Fibroblast of the aortic adventitia (primary cell): Measurements from ENCODE around the gene SMIM44. TPM values are rescaled to one million over a fixed set of nuclear protein-coding genes. Genes with fewer than 3 reads are reported as not detected.

Experiments
- DNase-seq: peaks from one replicate; pipeline ENCODE4 v3.0.0-alpha.2; 2010; ENCODE audit warnings: low read depth
- H3K4me3 ChIP-seq: 2 replicates; pipeline ENCODE4 v1.5.1; 2011; ENCODE audit warnings: low read depth, mild to moderate bottlenecking, control low read depth, low read length, moderate library complexity
- CTCF ChIP-seq: IDR thresholded peaks from 2 replicates; pipeline ENCODE4 v1.5.1; 2011; ENCODE audit warnings: mild to moderate bottlenecking, low read length, control low read depth, inconsistent platforms; ENCODE audit not compliant: insufficient read depth
- total RNA-seq: library from RNA; depleted of rRNA; stranded (reverse); fragments of >200 nt; gene quantifications from 2 replicates; pipeline ENCODE4 v1.2.3, GENCODE V29; 2012; ENCODE audit warnings: low replicate concordance

SMIM44 gene
- total RNA-seq, 1 donor, result not detected

GRCh38 chr19:3522421-3523360 is 39.5 kb upstream of the SMIM44 start:
- no peak for TF ChIP-seq CTCF
- no peak for DNase-seq
- no peak overlapping the region for H3K4me3 ChIP-seq

DNA sequence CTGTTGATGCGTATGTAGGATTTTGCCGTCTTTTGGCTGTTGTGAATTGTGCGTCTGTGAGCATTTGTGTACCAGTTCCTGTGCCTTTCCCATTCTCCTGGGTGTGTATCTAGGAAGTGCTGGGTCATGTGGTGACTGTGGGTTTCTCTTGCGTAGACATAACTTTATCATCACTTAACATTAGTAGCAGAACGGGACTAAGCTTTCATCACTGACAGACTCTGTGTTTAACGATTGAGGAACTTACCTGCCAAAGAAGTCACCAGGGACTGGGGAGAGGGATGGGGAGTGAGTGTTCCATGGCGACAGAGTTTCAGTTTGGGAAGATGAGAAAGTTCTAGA is 37.8 kb upstream of the SMIM44 start:
- no peak for TF ChIP-seq CTCF
- H3K4me3 ChIP-seq, result no peak overlapping the region
- DNase-seq, result no peak

- DNase-seq, result no peak
- H3K4me3 ChIP-seq, result no peak overlapping the region
- no peak for TF ChIP-seq CTCF
Observed at GRCh38 chr19:3520166-3521103, 37.2 kb upstream of the SMIM44 start.

DNA sequence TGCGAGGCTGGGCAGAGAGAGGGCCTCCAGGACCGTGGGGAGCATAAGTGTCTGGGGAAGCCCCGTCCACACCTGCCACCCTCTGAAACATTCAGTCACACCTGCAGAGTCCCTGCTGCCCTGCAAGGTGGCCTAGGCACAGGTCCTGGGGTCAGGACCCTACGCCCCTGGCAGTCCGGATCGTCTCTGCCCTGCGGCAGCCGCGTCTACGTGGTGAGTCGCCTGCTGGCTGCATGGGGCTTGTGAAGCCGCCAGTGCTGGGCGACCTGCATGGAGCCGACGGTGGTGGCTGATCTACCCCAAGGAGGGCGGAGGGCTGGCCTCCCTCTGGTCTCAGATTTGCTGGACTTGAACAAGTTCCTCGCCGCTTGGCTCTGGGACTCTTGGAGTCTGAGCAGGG is 35.9 kb upstream of the SMIM44 start:
- DNase-seq, result no peak
- no peak overlapping the region for H3K4me3 ChIP-seq
- no peak for TF ChIP-seq CTCF

DNA sequence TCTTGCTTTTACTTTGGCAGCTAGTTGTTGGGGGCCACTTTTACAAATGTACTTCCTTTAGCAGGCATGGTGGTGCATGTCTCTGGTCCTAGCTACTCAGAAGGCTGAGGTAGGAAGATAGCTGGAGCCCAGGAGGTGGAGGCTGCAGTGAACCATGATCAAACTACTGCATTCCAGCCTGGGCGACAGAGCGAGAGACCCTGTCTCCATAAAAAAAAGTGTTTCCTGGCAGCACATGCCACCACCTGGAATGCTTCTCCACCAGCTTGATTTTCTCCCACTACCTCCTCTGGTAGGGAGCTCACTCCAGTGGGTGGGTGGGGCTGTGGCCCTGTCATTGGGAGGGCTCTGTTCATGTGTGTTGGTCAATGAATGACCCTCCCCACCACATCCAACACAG is 35.4 kb upstream of the SMIM44 start:
- no peak for TF ChIP-seq CTCF
- no peak overlapping the region for H3K4me3 ChIP-seq

DNA sequence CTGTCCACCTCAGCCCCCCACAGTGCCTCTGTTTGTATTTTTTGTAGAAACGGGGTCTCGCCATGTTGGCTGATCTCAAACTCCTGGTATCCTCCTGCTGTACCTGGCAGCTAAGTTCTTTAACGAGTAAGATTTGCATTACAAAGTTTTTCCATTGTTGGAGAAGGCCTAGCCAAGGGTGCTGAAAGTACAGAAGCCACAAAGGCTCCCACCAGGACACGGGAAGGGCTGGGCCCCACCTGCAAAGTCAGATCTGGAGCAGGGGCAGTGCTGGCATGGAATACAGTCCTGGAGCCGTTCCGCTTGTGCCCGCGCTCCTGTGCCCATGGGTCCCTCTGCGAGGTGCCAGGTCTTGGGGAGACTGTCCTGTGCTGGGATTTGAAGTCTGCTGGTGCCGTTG is 35.0 kb upstream of the SMIM44 start:
- DNase-seq, result no peak
- no peak for TF ChIP-seq CTCF
- no peak overlapping the region for H3K4me3 ChIP-seq

More for the DNA sequence above, 35.4 kb upstream of the SMIM44 start:
- no peak for DNase-seq
